Activated T-cell treated with anti-CD3 and anti-CD28 coated beads, Interleukin-2, amount 50 U/mL, for 1 hour (primary cell): ENCODE measurements around the gene MYO3A.

Source experiments
- DNase-seq: peaks from one replicate; pipeline ENCODE4 v3.0.0-alpha.2; 2020

Gene MYO3A

GRCh38 chr10:26216585-26217395 is 282.8 kb downstream of the MYO3A start, which contains the start of gene GAD2:
Gene GAD2, plus strand, starts transcription at chr10:26216774. Its CDS starts 36 bp downstream, at chr10:26216810.
- no peak for DNase-seq

GRCh38 chr10:26217396-26218086 is 283.5 kb downstream of the MYO3A start:
- no peak for DNase-seq

- no peak for DNase-seq
These were observed 285.6 kb downstream of the MYO3A start for GRCh38 chr10:26219676-26220075.

- DNase-seq: no peak
These were observed 286.9 kb downstream of the MYO3A start for GRCh38 chr10:26220901-26221300.

GRCh38 chr10:26221541-26221940 is 287.5 kb downstream of the MYO3A start:
- no peak for DNase-seq

GRCh38 chr10:26222563-26222962 is 288.5 kb downstream of the MYO3A start:
- no peak for DNase-seq

GRCh38 chr10:26225322-26225721 is 291.3 kb downstream of the MYO3A start:
- DNase-seq: no peak

GRCh38 chr10:26227786-26228185 is 293.8 kb downstream of the MYO3A start:
- no peak for DNase-seq

GRCh38 chr10:26232174-26232573 is 298.1 kb downstream of the MYO3A start:
- no peak for DNase-seq

GRCh38 chr10:26235761-26236160 is 301.7 kb downstream of the MYO3A start:
- no peak for DNase-seq

- no peak for DNase-seq
These were observed 304.3 kb downstream of the MYO3A start for GRCh38 chr10:26238378-26238777.

- DNase-seq: no peak
These were observed 308.8 kb downstream of the MYO3A start for GRCh38 chr10:26242706-26243350.

- DNase-seq: no peak
These were observed 309.3 kb downstream of the MYO3A start for GRCh38 chr10:26243351-26243720.

GRCh38 chr10:26249681-26250080 is 315.7 kb downstream of the MYO3A start:
- DNase-seq: no peak

- no peak for DNase-seq
These were observed 317.9 kb downstream of the MYO3A start for GRCh38 chr10:26251925-26252324.

GRCh38 chr10:26254616-26255015 is 320.6 kb downstream of the MYO3A start:
- DNase-seq: no peak

- no peak for DNase-seq
These were observed 325.3 kb downstream of the MYO3A start for GRCh38 chr10:26259341-26259740.
